ENCODE results near the gene VGF.
A peak's percentile ranks its signal among the peaks of the same experiment; 100 is the strongest.

Gene VGF

GRCh38 chr7:101166648-101166908, 1.2 kb upstream of the VGF start:
- DNase-seq (ENCODE audit: low read depth in 2 of 2), result no peak

- DNase-seq (ENCODE audit: low read depth in 2 of 2), result no peak
Observed at GRCh38 chr7:101165958-101166647, 734 bp upstream of the VGF start.

- DNase-seq (ENCODE audit: low read depth in 2 of 2), result no peak
Observed at GRCh38 chr7:101164071-101164840, 1.1 kb downstream of the VGF start.

- no peak for DNase-seq (ENCODE audit: low read depth in 2 of 2)
Observed at GRCh38 chr7:101163279-101164070, 1.9 kb downstream of the VGF start.

GRCh38 chr7:101162551-101163278, 2.7 kb downstream of the VGF start:
- DNase-seq (ENCODE audit: low read depth in 2 of 2), result no peak

- no peak for DNase-seq (ENCODE audit: low read depth in 2 of 2)
Observed at GRCh38 chr7:101161692-101162471, 3.5 kb downstream of the VGF start.

- no peak for DNase-seq (ENCODE audit: low read depth in 2 of 2)
Observed at GRCh38 chr7:101160910-101161309, 4.5 kb downstream of the VGF start.

- DNase-seq (ENCODE audit: low read depth in 2 of 2), result no peak
Observed at GRCh38 chr7:101159696-101160674, 5.4 kb downstream of the VGF start.

- no peak for DNase-seq (ENCODE audit: low read depth in 2 of 2)
Observed at GRCh38 chr7:101156866-101157589, 8.3 kb downstream of the VGF start.

- DNase-seq (ENCODE audit: low read depth in 2 of 2), result no peak
Observed at GRCh38 chr7:101156277-101156676, 9.1 kb downstream of the VGF start.

GRCh38 chr7:101155303-101155702, 10.1 kb downstream of the VGF start:
- no peak for DNase-seq (ENCODE audit: low read depth in 2 of 2)

- no peak for DNase-seq (ENCODE audit: low read depth in 2 of 2)
Observed at GRCh38 chr7:101154693-101155102, 10.7 kb downstream of the VGF start.

- DNase-seq (ENCODE audit: low read depth in 2 of 2), result peak; percentile 79 to 83
Observed at GRCh38 chr7:101153969-101154692, 11.2 kb downstream of the VGF start, which contains the start of gene AP1S1. Gene AP1S1, plus strand, starts transcription at chr7:101154476. Its CDS starts 39 bp downstream, at chr7:101154515.

GRCh38 chr7:101151908-101152651, 13.3 kb downstream of the VGF start:
- no peak for DNase-seq (ENCODE audit: low read depth in 2 of 2)

GRCh38 chr7:101140746-101141382, 24.5 kb downstream of the VGF start:
- DNase-seq (ENCODE audit: low read depth in 2 of 2), result no peak

- DNase-seq (ENCODE audit: low read depth in 2 of 2), result no peak
Observed at GRCh38 chr7:101140339-101140699, 25.1 kb downstream of the VGF start.

- peak; percentile 80 to 87 for DNase-seq (ENCODE audit: low read depth in 2 of 2)
Observed at GRCh38 chr7:101138213-101138870, 27.0 kb downstream of the VGF start.
